Fibroblast of pulmonary artery (primary cell): Measurements from ENCODE around the gene RAPGEF5.

Source experiments
- DNase-seq: peaks from one replicate; pipeline ENCODE4 v3.0.0-alpha.2; 2010; ENCODE audit warnings: low read depth
- H3K4me3 ChIP-seq: replicated peaks from 2 replicates; pipeline ENCODE4 v1.5.1; 2011; ENCODE audit warnings: low read depth, mild to moderate bottlenecking, control low read depth, low read length, moderate library complexity
- CTCF ChIP-seq: IDR thresholded peaks from 2 replicates; pipeline ENCODE4 v1.5.1; 2011; ENCODE audit warnings: mild to moderate bottlenecking, control low read depth, low read length, inconsistent platforms; ENCODE audit errors: missing control alignments

The RAPGEF5 gene

GRCh38 chr7:22114440-22114981, 242.4 kb downstream of the RAPGEF5 start:
- DNase-seq: no peak
- no peak overlapping the region for H3K4me3 ChIP-seq
- TF ChIP-seq CTCF: no peak

GRCh38 chr7:22113041-22113440, 243.9 kb downstream of the RAPGEF5 start:
- H3K4me3 ChIP-seq: no peak overlapping the region
- TF ChIP-seq CTCF: no peak
- DNase-seq: no peak

GRCh38 chr7:22111661-22112060, 245.3 kb downstream of the RAPGEF5 start:
- no peak for DNase-seq
- no peak for TF ChIP-seq CTCF
- H3K4me3 ChIP-seq: no peak overlapping the region

GRCh38 chr7:22110881-22111280, 246.1 kb downstream of the RAPGEF5 start:
- DNase-seq: no peak
- TF ChIP-seq CTCF: no peak
- H3K4me3 ChIP-seq: no peak overlapping the region

GRCh38 chr7:22110227-22110839, 246.6 kb downstream of the RAPGEF5 start:
- DNase-seq: peak; percentile 92
- TF ChIP-seq CTCF: peak; percentile 89
- H3K4me3 ChIP-seq: no peak overlapping the region

GRCh38 chr7:22109761-22110160, 247.2 kb downstream of the RAPGEF5 start:
- TF ChIP-seq CTCF: peak; percentile 49
- H3K4me3 ChIP-seq: no peak overlapping the region
- DNase-seq: peak; percentile 60
